ENCODE data around the gene PARK7. TPM values are rescaled to one million over a fixed set of nuclear protein-coding genes. Genes with fewer than 3 reads are reported as not detected.
A peak's percentile ranks its signal among the peaks of the same experiment; 100 is the strongest.

PARK7 gene
- total RNA-seq, 1 experiment from 2014 or later, result 456 TPM

DNA sequence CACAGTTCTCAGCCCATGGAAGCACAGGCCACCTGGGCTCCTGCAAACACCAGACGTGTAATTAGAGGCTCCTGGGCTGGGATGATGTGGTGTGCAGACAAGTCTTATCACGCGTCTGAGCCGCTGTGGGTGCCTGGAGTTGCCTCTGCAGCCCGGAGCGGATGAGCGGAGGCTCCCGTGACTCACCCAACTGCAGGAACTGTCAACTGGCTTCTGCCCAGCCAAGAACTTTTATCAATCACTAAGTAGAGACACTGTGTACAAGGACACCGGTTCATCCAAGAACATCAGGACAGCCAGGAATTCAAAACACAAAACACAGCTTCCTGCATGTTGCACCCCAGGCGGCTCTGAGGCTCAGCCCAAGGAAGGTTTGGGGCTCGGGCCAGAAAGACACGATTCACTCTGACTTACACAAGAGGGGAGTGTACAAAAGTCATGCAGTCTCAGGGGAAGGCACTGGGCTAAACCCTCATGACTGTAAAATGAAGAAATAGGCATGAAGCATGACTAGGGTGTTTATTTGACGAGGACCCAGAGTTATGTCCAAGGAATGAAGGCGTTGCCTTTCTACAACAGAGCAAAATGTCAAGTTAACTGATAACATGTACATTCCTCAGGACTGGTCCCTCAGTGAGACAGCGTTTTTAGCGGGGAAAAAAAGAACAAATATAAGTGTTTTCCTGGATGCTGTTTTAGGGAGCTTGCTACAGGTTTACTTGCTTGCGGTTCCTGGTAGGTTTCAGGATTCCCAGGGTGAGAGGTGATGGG, 43.5 kb downstream of the PARK7 start:
- Histone ChIP-seq H3K27me3 (no peaks in the 10 kb centered on the region), H3K27ac (peak overlapping the region; percentile 5; the same call in 1 of the 2 replicates), H3K4me1 (peaks cover 16% of the 10 kb centered on the region), H3K36me3 (peaks cover 21% of the 10 kb centered on the region), H3K9me3 (replicated peaks) (no peaks in the 10 kb centered on the region), H3K4me3 (no peak overlapping the region)
- peak; percentile 59 to 65 for DNase-seq

DNA sequence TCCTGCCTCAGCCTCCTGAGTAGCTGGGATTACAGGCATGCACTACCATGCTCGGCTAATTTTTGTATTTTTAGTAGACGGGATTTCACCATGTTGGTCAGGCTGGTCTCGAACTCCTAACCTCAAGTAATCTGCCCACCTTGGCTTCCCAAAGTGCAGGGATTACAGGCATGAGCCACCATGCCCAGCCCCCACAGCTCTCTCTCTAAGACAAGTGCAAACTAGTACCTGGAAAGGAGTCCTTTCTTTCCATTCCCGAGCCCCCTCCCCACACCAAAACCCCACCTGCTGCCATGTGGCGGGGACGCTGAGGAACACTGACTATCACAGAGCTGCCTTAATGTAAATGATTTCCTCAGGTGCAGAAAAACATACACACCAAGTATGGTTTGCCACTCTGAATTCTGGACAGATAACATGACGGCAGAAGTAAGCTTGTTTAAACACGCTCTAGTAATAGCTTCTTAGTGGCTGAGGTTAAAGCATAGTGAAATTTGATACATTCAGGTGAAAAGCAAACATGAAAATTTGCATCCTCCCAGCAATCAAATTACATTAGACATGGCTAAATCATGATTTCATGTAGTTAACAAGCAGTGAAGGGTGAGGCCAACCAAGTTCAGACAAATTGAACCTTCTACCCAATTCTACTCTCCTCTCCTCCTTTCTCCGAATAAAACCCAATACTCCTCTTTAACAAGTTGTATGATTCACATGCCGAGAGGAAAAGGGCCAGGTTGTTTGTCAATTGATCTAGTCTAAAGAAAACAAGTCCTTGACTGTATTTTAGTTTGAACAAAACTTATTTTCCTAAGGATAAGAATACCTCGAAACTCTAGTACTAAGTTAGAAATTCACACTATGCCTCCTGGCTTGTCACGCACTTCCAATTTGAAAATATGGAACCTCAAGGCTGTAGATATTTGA, 44.8 kb downstream of the PARK7 start:
- peaks cover 34% of the 10 kb centered on the region for H3K36me3 ChIP-seq
- H3K4me1 ChIP-seq, result peaks cover 23% of the 10 kb centered on the region
- no peak overlapping the region for H3K27ac ChIP-seq
- no peaks in the 10 kb centered on the region for H3K27me3 ChIP-seq
- H3K4me3 ChIP-seq, result no peak overlapping the region
- no peaks in the 10 kb centered on the region for H3K9me3 ChIP-seq (replicated peaks)
- DNase-seq, result no peak

DNA sequence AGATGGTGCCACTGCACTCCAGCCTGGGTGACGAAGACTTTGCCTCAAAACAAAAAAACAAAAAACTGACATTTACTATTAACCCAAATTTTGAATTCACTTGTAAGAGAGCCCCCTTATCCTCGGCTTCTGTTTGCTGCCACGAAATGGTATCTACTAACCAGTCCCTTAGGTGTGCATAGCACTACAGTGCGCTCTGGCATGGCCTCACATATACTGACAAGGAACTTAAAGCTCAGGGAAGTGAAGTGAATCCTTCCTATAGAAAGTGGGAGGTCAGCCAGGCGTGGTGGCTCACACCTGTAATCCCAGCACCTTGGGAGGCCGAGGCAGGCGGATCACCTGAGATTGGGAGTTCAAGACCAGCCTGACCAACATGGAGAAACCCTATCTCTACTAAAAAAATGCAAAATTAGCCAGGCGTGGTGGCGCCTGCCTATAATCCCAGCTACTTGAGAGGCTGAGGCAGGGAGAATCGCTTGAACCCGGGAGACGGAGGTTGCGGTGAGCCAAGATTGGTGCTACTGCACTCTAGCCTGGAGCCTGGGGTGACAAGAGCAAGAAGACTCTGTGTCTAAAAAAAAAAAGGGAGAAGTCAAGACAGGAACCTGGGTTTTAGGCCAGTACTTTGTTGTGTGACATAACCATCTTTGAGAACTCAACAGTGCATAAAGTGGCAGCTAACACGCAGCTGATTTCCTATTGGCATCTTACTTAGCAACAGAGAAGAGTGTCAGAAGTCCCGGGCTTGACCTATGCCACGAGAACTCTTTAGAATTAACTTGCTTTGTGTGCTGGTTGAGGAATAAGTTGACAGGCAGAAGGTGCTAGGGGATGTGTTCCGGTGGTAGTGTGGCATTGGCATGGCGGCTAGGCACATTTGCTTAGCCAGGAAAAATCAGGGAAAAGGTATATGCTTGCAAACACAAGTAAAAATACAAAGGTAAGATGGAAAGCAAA, 47.8 kb downstream of the PARK7 start:
- H3K36me3 ChIP-seq, result peaks cover 65% of the 10 kb centered on the region
- no peak overlapping the region for H3K27ac ChIP-seq
- H3K27me3 ChIP-seq, result no peaks in the 10 kb centered on the region
- no peak overlapping the region for H3K4me3 ChIP-seq
- peaks cover 46% of the 10 kb centered on the region for H3K4me1 ChIP-seq
- DNase-seq, result no peak
- no peaks in the 10 kb centered on the region for H3K9me3 ChIP-seq (replicated peaks)

DNA sequence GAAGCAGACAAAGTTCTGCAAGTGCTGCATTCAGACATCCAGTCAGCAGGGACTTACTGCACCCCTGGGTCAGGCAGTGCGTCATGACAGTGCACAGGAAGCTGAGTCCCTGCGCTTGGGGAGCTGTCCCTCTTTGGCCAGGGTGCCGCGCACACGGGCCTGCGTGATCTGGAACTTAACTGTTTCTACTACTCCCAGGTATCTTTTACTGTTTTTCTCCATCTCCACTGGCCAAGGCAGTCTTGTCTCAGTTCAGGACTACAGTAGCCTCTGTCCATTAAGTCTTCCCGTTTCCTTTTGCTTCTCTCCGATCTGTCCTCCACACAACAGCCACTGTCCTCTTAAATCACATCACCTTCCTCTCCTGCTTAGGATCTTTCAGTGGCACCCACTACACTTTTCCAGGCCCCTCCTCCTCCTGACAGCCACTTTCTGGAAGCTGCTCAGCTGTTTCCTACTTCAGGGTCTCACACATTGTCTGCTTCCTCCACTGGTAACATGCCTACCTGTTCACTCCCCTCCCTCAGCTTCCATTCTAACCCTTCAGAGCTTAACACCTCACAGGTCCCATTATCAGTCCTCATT, 48.7 kb downstream of the PARK7 start:
- Histone ChIP-seq H3K36me3 (peaks cover 73% of the 10 kb centered on the region), H3K4me3 (no peak overlapping the region), H3K27me3 (no peaks in the 10 kb centered on the region), H3K9me3 (replicated peaks) (no peaks in the 10 kb centered on the region), H3K4me1 (peaks cover 45% of the 10 kb centered on the region), H3K27ac (no peak overlapping the region)
- DNase-seq, result no peak

DNA sequence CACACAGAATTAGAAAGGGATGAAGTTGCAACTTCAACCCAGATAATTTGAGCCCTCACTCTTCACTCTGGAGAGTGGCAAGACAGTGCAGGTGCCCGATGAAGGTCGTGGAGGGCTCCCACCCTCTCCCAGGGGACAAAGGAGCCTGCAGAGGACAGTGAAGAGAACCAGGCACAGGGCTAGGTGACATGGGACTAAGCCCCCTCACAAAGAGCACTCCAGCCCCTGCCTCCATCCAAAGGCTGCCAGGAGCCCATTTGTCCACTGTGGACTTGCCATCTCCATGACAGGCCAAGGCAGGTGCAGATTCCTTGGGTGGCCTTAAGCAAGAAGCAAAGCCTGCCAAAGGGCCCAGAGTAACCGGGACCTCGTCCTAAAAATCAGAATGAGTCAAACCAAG, 49.5 kb downstream of the PARK7 start:
- H3K36me3 ChIP-seq, result peaks cover 80% of the 10 kb centered on the region

DNA sequence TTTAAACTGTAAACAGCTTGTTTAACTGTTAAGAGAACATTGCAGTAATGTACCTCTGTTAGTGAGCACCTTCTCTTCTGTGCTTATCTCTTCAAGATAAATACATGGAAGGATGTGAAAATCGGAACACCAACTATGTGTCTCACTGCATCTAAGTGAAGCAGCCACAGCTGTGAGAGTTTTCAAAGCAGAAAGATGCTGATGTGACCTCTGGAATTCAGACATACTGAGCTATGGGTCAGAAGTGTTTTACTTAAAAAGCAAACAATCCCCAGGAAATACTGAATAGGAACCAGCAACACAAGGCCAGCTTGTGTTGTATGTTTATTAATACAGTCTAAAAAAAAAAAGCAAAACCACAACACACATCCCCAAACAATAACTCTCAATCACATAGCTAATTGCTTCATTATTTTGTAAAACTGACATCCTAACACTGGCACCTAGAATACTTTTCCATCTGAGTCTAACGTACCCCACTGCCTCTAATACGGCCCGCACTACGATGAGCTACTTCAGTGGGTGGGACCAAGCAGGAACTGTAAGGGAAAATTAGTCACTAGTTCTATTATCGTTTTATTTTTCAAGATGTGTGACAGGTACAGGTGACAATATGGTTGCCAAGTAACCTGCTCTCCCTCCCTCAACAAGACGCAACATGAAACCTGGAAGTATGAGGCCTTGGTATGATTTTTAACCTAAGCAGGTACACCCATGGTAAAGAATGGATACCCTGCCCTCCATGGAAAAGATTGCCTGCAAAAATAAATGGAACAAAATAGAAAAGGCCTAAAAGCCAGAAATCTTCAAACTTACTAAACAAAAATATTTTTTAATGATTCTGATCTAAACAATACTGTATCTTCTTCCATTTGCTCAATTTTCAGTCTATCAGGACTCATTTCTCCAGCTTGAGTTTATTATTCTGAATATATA, 50.7 kb downstream of the PARK7 start:
- Histone ChIP-seq H3K27ac (no peak overlapping the region), H3K36me3 (peaks cover 86% of the 10 kb centered on the region), H3K27me3 (no peaks in the 10 kb centered on the region), H3K4me3 (no peak overlapping the region), H3K9me3 (replicated peaks) (no peaks in the 10 kb centered on the region), H3K4me1 (peaks cover 58% of the 10 kb centered on the region)
- no peak for DNase-seq

More for the DNA sequence above, 49.5 kb downstream of the PARK7 start:
- Histone ChIP-seq H3K27me3 (no peaks in the 10 kb centered on the region), H3K9me3 (replicated peaks) (no peaks in the 10 kb centered on the region), H3K4me1 (peaks cover 52% of the 10 kb centered on the region), H3K27ac (no peak overlapping the region), H3K4me3 (no peak overlapping the region)
- peak; percentile 73 to 83 for DNase-seq

DNA sequence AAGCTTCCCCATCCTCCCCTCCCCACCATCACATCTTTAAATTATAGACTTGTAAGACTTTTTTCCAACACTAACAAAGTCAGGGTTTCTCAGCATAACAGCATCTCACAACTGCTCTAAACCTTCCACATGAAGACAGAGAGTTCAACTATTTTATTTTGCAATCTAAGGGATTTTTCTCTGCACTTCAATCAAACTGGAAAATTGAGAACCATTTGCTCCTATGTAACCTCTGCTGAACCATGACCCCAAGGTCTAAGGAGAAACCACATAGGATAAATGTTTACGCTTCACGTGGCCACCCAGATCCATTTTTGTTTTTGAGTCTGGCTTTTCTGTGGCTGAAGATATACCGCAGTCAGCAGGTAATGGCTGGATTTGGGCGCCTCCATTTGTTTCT, 51.4 kb downstream of the PARK7 start:
- Histone ChIP-seq H3K27me3 (no peaks in the 10 kb centered on the region), H3K4me3 (no peak overlapping the region), H3K4me1 (peaks cover 65% of the 10 kb centered on the region), H3K36me3 (peaks cover 91% of the 10 kb centered on the region), H3K9me3 (replicated peaks) (no peaks in the 10 kb centered on the region), H3K27ac (no peak overlapping the region)
- DNase-seq, result no peak

DNA sequence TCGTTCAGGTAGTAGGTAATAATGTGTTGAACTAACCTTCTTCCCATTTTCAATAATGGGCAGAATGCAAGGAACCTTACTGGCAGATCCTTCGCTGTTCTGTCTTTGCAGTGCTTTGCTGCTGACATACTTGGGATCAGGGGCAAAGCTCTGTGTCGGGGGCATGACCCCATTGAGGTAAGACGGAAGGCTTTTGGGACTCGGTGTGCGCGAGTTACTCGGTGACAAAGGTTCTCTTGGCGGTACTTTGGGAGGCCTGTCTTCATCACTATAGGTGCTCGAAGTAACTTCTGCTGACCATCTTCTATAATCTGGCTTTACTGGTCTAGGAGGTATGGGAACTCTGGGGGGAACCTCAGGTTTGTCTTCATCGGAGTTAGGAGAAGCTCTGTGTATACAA, 51.9 kb downstream of the PARK7 start:
- H3K4me1 ChIP-seq, result peaks cover 69% of the 10 kb centered on the region
- DNase-seq, result no peak
- H3K9me3 ChIP-seq (replicated peaks), result no peaks in the 10 kb centered on the region
- no peaks in the 10 kb centered on the region for H3K27me3 ChIP-seq
- H3K27ac ChIP-seq, result no peak overlapping the region
- H3K4me3 ChIP-seq, result no peak overlapping the region
- peaks cover 92% of the 10 kb centered on the region for H3K36me3 ChIP-seq

DNA sequence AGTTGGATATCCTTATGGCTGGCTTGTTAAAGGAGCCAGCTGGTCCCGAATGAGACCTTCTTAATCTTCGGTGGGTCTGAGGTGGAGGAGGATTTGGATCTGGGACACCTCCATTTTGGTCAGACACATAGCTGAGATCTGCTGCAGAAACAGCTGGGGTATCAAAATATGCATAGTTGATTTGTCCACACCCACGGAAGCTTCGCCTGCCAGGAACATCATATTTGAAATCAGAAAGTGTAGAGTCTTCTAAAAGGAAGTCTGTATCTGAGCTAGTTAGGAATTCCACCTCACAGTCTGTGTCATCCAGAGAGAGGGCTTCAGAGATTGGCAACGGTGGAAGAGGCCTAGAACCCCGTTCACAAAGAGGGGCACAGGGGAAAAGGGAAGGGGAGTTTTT, 52.3 kb downstream of the PARK7 start:
- Histone ChIP-seq H3K9me3 (replicated peaks) (no peaks in the 10 kb centered on the region), H3K4me1 (peaks cover 73% of the 10 kb centered on the region), H3K27me3 (no peaks in the 10 kb centered on the region), H3K27ac (no peak overlapping the region), H3K4me3 (no peak overlapping the region), H3K36me3 (peaks cover 92% of the 10 kb centered on the region)
- DNase-seq, result no peak

DNA sequence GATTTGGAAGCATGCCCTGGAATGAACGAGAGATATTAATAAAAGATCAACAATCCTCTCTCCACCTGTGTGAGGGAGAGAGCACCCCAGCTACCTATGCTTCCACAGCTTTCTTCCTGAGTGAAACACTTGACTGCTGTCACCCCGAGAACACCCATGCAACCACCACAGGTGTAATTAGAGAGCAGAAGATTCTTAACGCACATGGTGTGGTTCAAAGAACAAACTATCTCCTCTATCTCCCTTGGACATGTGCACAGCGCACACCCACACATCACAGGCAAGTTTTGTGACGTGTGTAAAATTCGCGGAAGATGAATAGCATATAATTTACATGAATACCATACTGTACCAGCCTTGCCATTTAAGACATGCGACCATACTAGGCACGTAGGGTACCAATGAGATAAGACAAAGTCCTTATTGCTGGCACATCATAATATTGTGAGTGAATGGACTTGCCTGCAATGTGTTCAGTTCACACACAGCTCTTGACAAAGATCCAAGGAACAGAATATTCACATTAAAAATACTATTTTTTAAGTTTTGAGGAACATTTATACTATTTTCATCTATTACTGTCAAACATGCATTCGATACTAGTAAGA, 53.0 kb downstream of the PARK7 start:
- no peaks in the 10 kb centered on the region for H3K9me3 ChIP-seq (replicated peaks)
- H3K27ac ChIP-seq, result no peak overlapping the region
- H3K27me3 ChIP-seq, result no peaks in the 10 kb centered on the region
- no peak overlapping the region for H3K4me3 ChIP-seq
- H3K4me1 ChIP-seq, result peaks cover 79% of the 10 kb centered on the region
- peaks cover 90% of the 10 kb centered on the region for H3K36me3 ChIP-seq
- DNase-seq, result no peak

DNA sequence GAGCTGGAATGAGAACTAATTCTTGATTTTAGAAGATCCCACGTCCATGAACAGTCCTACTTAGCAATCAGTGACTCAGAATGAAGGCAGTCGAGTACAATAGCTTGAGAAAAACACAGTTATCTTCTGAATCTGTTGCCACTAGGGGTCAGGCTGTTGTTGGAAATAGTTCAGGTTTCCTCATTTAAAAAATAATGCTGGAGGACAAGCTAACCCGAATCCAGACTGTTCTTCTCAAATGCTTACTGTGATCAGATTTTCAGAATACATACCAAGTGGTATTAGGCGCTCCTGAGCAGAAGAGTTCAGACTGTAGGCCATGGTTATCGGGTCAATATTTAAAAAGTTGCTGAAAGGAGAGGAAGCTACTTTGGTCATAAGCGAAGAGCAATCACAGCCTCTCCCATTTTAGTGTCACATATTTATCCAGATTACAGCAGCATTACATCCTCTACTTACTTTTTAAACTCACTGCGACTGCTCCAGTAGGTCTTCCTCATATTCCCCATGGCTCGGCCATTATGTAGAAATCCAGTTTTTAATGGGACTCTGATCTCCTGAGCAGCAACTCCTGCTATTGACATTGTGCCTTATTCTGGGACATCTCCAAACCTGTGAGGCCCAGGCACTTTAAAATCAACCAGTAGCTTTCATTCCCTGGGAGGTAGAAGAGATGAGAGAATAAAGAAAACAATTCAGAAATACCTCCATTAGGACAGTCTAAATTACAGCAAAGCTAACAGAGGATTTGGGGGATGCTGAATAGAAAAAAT, 53.7 kb downstream of the PARK7 start:
- peak overlapping the region; percentile 4; the same call in 1 of the 2 replicates for H3K27ac ChIP-seq
- no peak overlapping the region for H3K4me3 ChIP-seq
- peaks cover 90% of the 10 kb centered on the region for H3K36me3 ChIP-seq
- DNase-seq, result peak; percentile 46 to 83
- H3K27me3 ChIP-seq, result no peaks in the 10 kb centered on the region
- peaks cover 87% of the 10 kb centered on the region for H3K4me1 ChIP-seq
- no peaks in the 10 kb centered on the region for H3K9me3 ChIP-seq (replicated peaks)

DNA sequence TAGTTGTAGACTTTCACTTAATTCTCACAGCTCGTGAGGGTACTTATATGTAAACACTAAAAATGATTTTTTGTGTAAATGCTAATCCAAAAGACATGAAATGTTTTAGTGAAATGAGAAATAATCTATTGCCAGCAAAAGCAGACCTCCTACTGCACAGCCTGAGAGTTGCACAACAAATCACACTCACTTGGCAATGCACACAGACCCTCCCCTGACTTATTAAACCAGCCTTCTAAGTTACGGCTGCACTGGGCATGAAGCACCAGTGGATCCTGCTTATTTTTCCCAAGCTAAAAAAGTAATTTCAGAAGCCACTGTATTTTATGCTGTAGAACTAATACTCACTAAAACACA, 54.3 kb downstream of the PARK7 start:
- peaks cover 90% of the 10 kb centered on the region for H3K36me3 ChIP-seq
- H3K27ac ChIP-seq, result peak overlapping the region; percentile 4; the same call in 1 of the 2 replicates
- no peaks in the 10 kb centered on the region for H3K27me3 ChIP-seq
- no peak overlapping the region for H3K4me3 ChIP-seq
- no peak for DNase-seq
- H3K9me3 ChIP-seq (replicated peaks), result no peaks in the 10 kb centered on the region
- H3K4me1 ChIP-seq, result peaks cover 91% of the 10 kb centered on the region
